Dendritic cell treated with granulocyte-macrophage colony-stimulating factor and Interleukin-4, amounts not matched to agents 40 ng/mL and 50 ng/mL, for 4 days (primary cell): Measurements from ENCODE around the gene LDLRAD4.

Experiments
- H3K27ac Mint-ChIP-seq: one replicate; pipeline ENCODE4 v1.8.0; 2022; ENCODE audit warnings: mild to moderate bottlenecking, mixed read lengths
- H3K27me3 Mint-ChIP-seq: one replicate; pipeline ENCODE4 v1.8.0; 2022; ENCODE audit warnings: mild to moderate bottlenecking, mixed read lengths
- H3K36me3 Mint-ChIP-seq: one replicate; pipeline ENCODE4 v1.8.0; 2022; ENCODE audit warnings: low read depth, mixed read lengths
- H3K4me1 Mint-ChIP-seq: one replicate; pipeline ENCODE4 v1.8.0; 2022; ENCODE audit warnings: low read depth, mixed read lengths
- H3K4me3 Mint-ChIP-seq: one replicate; pipeline ENCODE4 v1.8.0; 2022; ENCODE audit warnings: mild to moderate bottlenecking, moderate library complexity, mixed read lengths
- H3K9me3 Mint-ChIP-seq: one replicate; pipeline ENCODE4 v1.8.0; 2022; ENCODE audit warnings: mixed read lengths
- intact Hi-C: fragments of 100-400 bp; cut with micrococcal nuclease; formaldehyde crosslinking; loops from one replicate; pipeline ENCODE4 v1.15.0; 2022

Gene LDLRAD4

DNA sequence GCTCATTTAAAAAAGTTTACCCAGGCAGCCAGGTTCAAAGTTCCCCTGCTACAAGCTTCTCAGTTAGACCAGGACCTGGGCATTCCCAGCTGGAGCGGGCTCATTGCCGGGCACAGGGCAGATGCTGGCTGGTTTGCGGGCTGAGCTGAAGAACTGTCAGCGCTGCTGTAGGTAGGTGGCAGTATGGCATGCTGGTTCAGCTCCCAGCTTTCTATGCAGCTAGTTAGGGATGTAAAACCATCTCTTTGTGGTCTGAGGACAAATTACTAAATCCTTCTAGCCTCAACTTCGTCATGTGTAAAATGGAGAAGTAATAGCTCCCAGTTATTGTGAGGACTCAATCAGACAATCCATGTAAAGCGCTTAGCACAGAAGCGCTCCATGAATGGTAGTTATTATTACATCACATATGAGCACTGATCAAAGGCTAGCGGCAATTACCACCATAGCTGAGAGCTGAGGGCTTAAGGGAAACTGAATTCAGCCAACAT is 2.4 kb upstream of the LDLRAD4 start:
- intact Hi-C loops, result loop anchor here (1.0 to 5.0 kb wide), 5 partner anchors 166 to 511 kb away; partner anchors contain the start of genes FAM210A and RNMT
- H3K27ac Mint-ChIP-seq, result peak overlapping the region; percentile 74
- peak overlapping the region; percentile 64 for H3K4me3 Mint-ChIP-seq

GRCh38 chr18:13216711-13217465 is 1.7 kb upstream of the LDLRAD4 start:
- Mint-ChIP-seq H3K36me3 (peaks cover 9% of the 10 kb centered on the region), H3K27me3 (peaks cover 5% of the 10 kb centered on the region), H3K4me1 (peaks cover 64% of the 10 kb centered on the region), H3K4me3 (peak overlapping the region; percentile 64), H3K9me3 (no peaks in the 10 kb centered on the region), H3K27ac (peak overlapping the region; percentile 85)
- intact Hi-C loops, result loop anchor here (1.0 to 5.0 kb wide), 5 partner anchors 165 to 510 kb away; partner anchors contain the start of genes FAM210A and RNMT

More for the DNA sequence above, 2.4 kb upstream of the LDLRAD4 start:
- Mint-ChIP-seq H3K27me3 (peaks cover 5% of the 10 kb centered on the region), H3K4me1 (peaks cover 64% of the 10 kb centered on the region), H3K36me3 (peaks cover 6% of the 10 kb centered on the region), H3K9me3 (no peaks in the 10 kb centered on the region)

- peaks cover 5% of the 10 kb centered on the region for H3K27me3 Mint-ChIP-seq
- H3K36me3 Mint-ChIP-seq, result peaks cover 9% of the 10 kb centered on the region
- H3K27ac Mint-ChIP-seq, result peak overlapping the region; percentile 85
- H3K4me3 Mint-ChIP-seq, result peak overlapping the region; percentile 64
- no peaks in the 10 kb centered on the region for H3K9me3 Mint-ChIP-seq
- intact Hi-C loops, result loop anchor here (2.0 to 5.0 kb wide), 4 partner anchors 313 to 510 kb away; partner anchors contain the start of genes FAM210A and RNMT
- peaks cover 64% of the 10 kb centered on the region for H3K4me1 Mint-ChIP-seq
These were observed 1.0 kb upstream of the LDLRAD4 start for GRCh38 chr18:13217466-13217961.

DNA sequence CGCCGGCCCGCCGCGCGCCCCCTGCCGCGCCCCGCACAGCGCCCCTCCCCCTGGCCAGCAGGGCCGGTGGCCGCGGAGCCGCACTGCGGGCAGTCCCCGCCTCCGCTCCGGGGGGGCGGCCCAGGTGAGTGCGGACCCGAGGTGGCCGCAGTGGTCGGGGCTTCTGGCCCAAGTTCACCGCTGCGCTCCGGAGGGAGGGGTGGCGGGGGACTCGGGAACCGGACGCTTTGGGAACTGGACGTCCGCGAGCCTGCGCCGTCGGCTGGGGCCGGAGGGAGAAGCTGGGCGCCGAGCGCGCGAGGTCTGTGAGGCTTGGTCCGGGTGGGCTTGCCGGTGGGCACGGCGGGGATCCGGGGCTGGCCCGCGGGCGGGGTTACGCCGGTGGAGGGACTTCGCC is 591 bp upstream of the LDLRAD4 start:
- Mint-ChIP-seq H3K9me3 (no peaks in the 10 kb centered on the region), H3K27me3 (peaks cover 5% of the 10 kb centered on the region), H3K4me3 (peak overlapping the region; percentile 80), H3K36me3 (peaks cover 9% of the 10 kb centered on the region), H3K4me1 (peaks cover 65% of the 10 kb centered on the region), H3K27ac (peak overlapping the region; percentile 85)
- intact Hi-C loops, result loop anchor here (2.0 to 5.0 kb wide), 4 partner anchors 313 to 509 kb away; partner anchors contain the start of genes FAM210A and RNMT

DNA sequence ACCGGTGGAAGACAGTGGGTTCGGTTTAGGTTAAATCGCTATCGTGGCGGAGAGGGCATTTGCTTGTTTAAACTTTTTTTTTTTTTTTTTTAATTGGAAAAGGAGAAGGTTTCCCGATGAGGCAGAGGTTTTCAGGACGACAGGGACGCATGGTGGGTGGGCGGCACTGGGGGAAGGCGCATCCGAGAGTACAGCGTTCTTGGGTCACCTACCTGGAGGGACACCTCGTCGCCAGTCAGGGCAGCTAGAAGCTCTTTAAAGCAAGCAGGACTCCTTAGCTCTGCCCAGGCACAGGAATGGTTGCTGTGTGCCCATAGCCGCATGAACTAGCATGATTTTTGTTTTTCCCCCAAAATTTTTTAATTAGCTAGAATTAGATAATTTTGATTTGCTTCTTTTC is 437 bp downstream of the LDLRAD4 start:
- peaks cover 4% of the 10 kb centered on the region for H3K27me3 Mint-ChIP-seq
- intact Hi-C loops, result loop anchor here (5.0 kb wide), 3 partner anchors 328 to 508 kb away; partner anchors contain the start of genes FAM210A and RNMT
- H3K36me3 Mint-ChIP-seq, result peaks cover 14% of the 10 kb centered on the region
- peak overlapping the region; percentile 85 for H3K27ac Mint-ChIP-seq
- H3K4me3 Mint-ChIP-seq, result peak overlapping the region; percentile 80
- peaks cover 72% of the 10 kb centered on the region for H3K4me1 Mint-ChIP-seq
- H3K9me3 Mint-ChIP-seq, result no peaks in the 10 kb centered on the region

GRCh38 chr18:13219593-13220159 is 1.1 kb downstream of the LDLRAD4 start:
- intact Hi-C loops, result loop anchor here (5.0 kb wide), 4 partner anchors 43 to 508 kb away; partner anchors contain the start of genes FAM210A and RNMT
- Mint-ChIP-seq H3K9me3 (no peaks in the 10 kb centered on the region), H3K36me3 (peaks cover 17% of the 10 kb centered on the region), H3K27me3 (peaks cover 3% of the 10 kb centered on the region), H3K4me3 (peak overlapping the region; percentile 80), H3K4me1 (peaks cover 74% of the 10 kb centered on the region), H3K27ac (peak overlapping the region; percentile 85)

DNA sequence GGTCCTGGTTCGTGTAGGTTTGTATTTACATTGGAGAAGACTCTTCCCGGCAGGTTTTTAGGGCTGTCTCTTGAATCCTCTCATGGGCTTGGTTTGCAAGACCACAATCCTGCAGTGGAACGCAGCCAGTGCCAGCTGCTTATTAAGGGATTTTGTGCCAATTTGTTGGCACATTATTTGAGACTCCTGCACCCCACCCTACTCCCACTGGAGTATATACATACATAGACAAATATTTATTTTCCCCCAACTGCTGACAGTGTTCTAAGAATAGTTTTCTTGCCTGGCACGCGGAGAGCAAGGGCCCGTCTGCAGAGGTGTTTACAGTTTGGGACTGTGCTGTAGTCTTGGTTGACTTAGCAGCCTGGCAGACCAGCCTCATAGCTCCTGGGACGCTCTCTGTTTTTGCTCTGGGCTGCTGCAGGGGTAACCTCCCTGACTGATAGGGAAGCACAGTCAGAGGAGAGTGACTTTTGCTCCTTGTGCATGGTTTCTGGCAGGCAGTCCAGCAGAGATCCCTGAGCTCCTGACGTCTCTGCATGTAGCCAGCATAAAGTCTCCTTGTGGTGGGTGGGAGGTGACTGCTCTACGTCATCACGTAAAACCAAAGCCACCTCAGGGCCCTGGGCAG is 1.9 kb downstream of the LDLRAD4 start:
- Mint-ChIP-seq H3K4me1 (peaks cover 76% of the 10 kb centered on the region), H3K36me3 (peaks cover 23% of the 10 kb centered on the region), H3K27ac (peak overlapping the region; percentile 85), H3K27me3 (no peaks in the 10 kb centered on the region), H3K9me3 (no peaks in the 10 kb centered on the region), H3K4me3 (peak overlapping the region; percentile 80)
- intact Hi-C loops, result loop anchor here (5.0 kb wide), 1 partner anchor 42 kb away; no protein-coding TSS in a partner anchor

DNA sequence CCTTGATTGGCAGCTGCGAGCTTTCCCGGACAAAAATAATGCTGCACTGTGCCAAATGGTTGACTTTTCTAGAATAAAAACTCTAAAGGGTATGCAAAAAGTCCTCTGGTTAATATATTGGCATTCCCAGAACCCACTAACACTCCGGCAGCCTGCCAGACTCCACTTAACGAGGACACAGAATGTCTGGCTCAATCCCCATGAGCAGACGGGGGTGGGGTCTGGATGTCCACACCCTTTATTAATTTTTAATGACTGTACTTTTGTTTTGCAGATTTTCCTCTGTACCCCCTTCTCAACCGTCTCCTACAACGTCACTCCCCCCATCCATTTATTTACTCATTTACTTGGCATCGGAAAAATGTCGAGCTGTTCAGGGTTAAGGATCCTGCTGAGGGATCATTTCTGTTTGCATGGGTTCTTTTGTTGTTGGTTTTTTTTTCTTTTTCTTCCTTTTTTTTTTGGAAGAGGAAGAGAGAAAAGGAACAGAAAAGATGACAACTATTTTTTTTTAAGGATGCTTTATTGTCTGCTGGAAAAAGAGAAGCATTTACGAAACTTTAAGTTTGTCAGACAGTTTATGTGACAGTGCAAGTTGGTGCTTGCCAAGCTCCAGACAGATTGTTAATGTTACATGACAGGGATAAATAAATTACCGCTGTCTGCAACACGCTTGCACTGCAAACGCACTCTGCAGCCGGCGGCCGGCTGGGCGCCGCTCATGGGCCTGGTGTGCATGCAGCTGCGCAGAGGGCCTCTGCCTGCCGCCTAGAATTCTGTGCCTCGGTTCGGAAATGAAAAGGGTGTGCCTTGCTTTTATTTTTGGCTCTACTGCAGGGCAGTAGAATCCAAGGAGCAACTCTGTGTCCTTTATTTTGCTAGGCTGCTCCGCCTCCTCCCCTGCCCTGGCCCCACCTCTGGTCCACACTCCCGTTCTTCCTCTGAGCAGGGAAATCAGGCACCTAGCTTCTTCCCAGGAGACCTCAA is 3.6 kb downstream of the LDLRAD4 start:
- intact Hi-C loops, result loop anchor here (5.0 kb wide), 1 partner anchor 40 kb away; no protein-coding TSS in a partner anchor
- Mint-ChIP-seq H3K27me3 (no peaks in the 10 kb centered on the region), H3K36me3 (peaks cover 31% of the 10 kb centered on the region), H3K27ac (peak overlapping the region; percentile 85), H3K4me3 (peak overlapping the region; percentile 80), H3K9me3 (no peaks in the 10 kb centered on the region), H3K4me1 (peaks cover 70% of the 10 kb centered on the region)

- no peaks in the 10 kb centered on the region for H3K9me3 Mint-ChIP-seq
- H3K27ac Mint-ChIP-seq, result peak overlapping the region; percentile 85
- intact Hi-C loops, result loop anchor here (5.0 kb wide), 1 partner anchor 39 kb away; no protein-coding TSS in a partner anchor
- peaks cover 38% of the 10 kb centered on the region for H3K36me3 Mint-ChIP-seq
- peaks cover 74% of the 10 kb centered on the region for H3K4me1 Mint-ChIP-seq
- H3K4me3 Mint-ChIP-seq, result peak overlapping the region; percentile 80
- no peaks in the 10 kb centered on the region for H3K27me3 Mint-ChIP-seq
These were observed 4.3 kb downstream of the LDLRAD4 start for GRCh38 chr18:13222856-13223281.

DNA sequence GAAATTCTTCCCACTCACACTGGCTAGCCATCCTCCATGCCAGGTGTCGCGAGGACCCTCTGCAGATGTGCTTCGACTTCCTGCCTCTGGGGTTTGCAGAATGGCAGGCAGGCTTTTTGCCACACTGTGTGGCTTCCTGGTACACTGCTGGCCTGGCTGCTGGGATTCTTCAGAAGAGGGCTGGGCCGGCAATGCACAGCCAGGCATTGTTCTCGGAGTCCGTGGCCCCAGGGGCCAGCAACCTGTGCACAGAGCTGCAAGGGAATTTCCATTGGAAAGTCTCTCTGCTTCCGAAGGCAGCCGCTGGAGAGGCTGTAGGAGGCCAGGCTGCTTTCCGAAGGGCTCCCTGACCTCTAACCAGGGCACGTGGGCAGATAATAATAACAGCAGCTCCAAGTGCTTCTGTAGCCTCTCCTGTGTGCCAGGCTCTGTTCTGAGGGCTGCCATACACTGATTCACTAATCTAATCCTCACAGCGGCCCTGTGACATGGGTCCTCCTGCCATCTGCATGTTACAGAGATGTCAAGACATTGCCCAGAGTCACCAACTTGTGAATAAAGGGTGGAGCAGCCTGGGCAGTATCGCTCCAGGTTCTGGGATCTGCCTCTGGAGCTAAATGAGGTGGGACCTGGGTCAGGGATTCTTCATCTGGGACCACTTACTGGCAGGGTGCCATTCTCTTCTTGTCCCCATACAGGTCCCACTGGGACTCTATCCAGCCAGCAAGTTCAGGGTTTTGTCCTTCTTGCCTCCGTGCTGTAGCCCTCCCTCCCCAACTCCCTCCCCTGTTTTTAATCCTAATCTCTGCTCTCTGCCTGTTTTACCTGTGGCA is 5.0 kb downstream of the LDLRAD4 start:
- peaks cover 44% of the 10 kb centered on the region for H3K36me3 Mint-ChIP-seq
- H3K4me1 Mint-ChIP-seq, result peaks cover 74% of the 10 kb centered on the region
- peak overlapping the region; percentile 80 for H3K4me3 Mint-ChIP-seq

DNA sequence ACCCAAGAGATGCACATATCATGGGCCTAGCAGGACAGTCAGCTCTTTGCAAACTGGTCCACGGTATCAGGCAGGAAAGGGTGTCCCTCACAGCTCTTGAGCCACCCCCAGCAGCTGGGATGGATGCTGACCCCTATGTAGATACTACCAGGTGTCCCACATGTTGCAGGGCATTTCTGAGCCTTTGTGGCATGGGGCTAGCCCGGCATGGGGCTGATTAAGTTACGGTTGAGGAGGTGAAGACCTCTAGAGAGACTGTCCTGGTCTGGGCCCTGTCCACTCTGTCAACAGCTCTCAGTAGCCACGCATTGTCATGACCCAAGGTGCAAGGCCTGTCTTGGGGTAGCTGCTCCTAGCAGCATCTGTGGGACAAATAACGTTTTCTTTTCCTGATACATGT is 6.7 kb downstream of the LDLRAD4 start:
- Mint-ChIP-seq H3K4me3 (no peak overlapping the region), H3K36me3 (peaks cover 60% of the 10 kb centered on the region), H3K27ac (no peak overlapping the region), H3K9me3 (no peaks in the 10 kb centered on the region), H3K4me1 (peaks cover 71% of the 10 kb centered on the region), H3K27me3 (no peaks in the 10 kb centered on the region)
- intact Hi-C loops, result no loop called here

More for the DNA sequence above, 5.0 kb downstream of the LDLRAD4 start:
- H3K27me3 Mint-ChIP-seq, result no peaks in the 10 kb centered on the region
- no peaks in the 10 kb centered on the region for H3K9me3 Mint-ChIP-seq
- intact Hi-C loops, result loop anchor here (5.0 kb wide), 1 partner anchor 39 kb away; no protein-coding TSS in a partner anchor
- peak overlapping the region; percentile 85 for H3K27ac Mint-ChIP-seq
